ENCODE measurements around the gene JAM3.

The JAM3 gene

GRCh38 chr11:134068829-134069425 is at the start of gene JAM3:
Gene JAM3 (plus strand): TSS chr11:134069072. CDS start chr11:134069084, 12 bp downstream.
- peak; percentile 98 for DNase-seq

GRCh38 chr11:134019500-134019899 is 49.4 kb upstream of the JAM3 start:
- DNase-seq, result no peak

- no peak for DNase-seq
These were observed 48.3 kb upstream of the JAM3 start for GRCh38 chr11:134020598-134020997.

- DNase-seq, result no peak
These were observed 47.5 kb upstream of the JAM3 start for GRCh38 chr11:134021326-134021725.

GRCh38 chr11:134022748-134023147 is 46.1 kb upstream of the JAM3 start:
- DNase-seq, result no peak

GRCh38 chr11:134024420-134025081 is 44.3 kb upstream of the JAM3 start:
- no peak for DNase-seq

GRCh38 chr11:134025082-134025429 is 43.8 kb upstream of the JAM3 start:
- DNase-seq, result no peak

GRCh38 chr11:134026655-134027343 is 42.1 kb upstream of the JAM3 start:
- no peak for DNase-seq

GRCh38 chr11:134027671-134028070 is 41.2 kb upstream of the JAM3 start:
- DNase-seq, result no peak

- no peak for DNase-seq
These were observed 40.4 kb upstream of the JAM3 start for GRCh38 chr11:134028368-134028920.

GRCh38 chr11:134030853-134031252 is 38.0 kb upstream of the JAM3 start:
- no peak for DNase-seq

GRCh38 chr11:134032043-134032442 is 36.8 kb upstream of the JAM3 start:
- DNase-seq, result no peak

GRCh38 chr11:134032501-134033091 is 36.3 kb upstream of the JAM3 start:
- no peak for DNase-seq

- DNase-seq, result no peak
These were observed 35.6 kb upstream of the JAM3 start for GRCh38 chr11:134033276-134033675.

- DNase-seq, result peak; percentile 90
These were observed 35.0 kb upstream of the JAM3 start for GRCh38 chr11:134033696-134034491.

- no peak for DNase-seq
These were observed 34.1 kb upstream of the JAM3 start for GRCh38 chr11:134034496-134035381.

GRCh38 chr11:134036492-134037045 is 32.3 kb upstream of the JAM3 start:
- no peak for DNase-seq

GRCh38 chr11:134037046-134037908 is 31.6 kb upstream of the JAM3 start:
- DNase-seq, result peak; percentile 89

GRCh38 chr11:134038897-134039470 is 29.9 kb upstream of the JAM3 start:
- DNase-seq, result no peak
